ENCODE data around the gene RASGRF1. TPM values are rescaled to one million over a fixed set of nuclear protein-coding genes. Genes with fewer than 3 reads are reported as not detected.
A peak's percentile ranks its signal among the peaks of the same experiment; 100 is the strongest.

The RASGRF1 gene
- total and polyA plus RNA-seq, 2 experiments from 2014 or later, result 0.06 TPM; not detected in 1

- Histone ChIP-seq H3K27ac (no peak overlapping the region), H3K36me3 (no peaks in the 10 kb centered on the region), H3K4me3 (no peak overlapping the region), H3K9me3 (ENCODE audit: low read depth) (no peaks in the 10 kb centered on the region), H3K4me1 (ENCODE audit: low read depth) (peaks cover 6% of the 10 kb centered on the region), H3K27me3 (no peaks in the 10 kb centered on the region)
- no peak for DNase-seq (ENCODE audit: low read depth in 1 of 2, low spot score in 1 of 2)
- no peak for TF ChIP-seq CTCF (IDR thresholded peaks at IDR 0.05; ENCODE audit: low read depth, low read length)
Observed at GRCh38 chr15:79047676-79048439, 42.7 kb downstream of the RASGRF1 start.

GRCh38 chr15:79046691-79047404, 43.7 kb downstream of the RASGRF1 start:
- Histone ChIP-seq H3K4me1 (ENCODE audit: low read depth) (peaks cover 6% of the 10 kb centered on the region), H3K36me3 (no peaks in the 10 kb centered on the region), H3K27ac (no peak overlapping the region), H3K27me3 (no peaks in the 10 kb centered on the region), H3K4me3 (no peak overlapping the region), H3K9me3 (ENCODE audit: low read depth) (no peaks in the 10 kb centered on the region)
- no peak for TF ChIP-seq CTCF (IDR thresholded peaks at IDR 0.05; ENCODE audit: low read depth, low read length)
- no peak for DNase-seq (ENCODE audit: low read depth in 1 of 2, low spot score in 1 of 2)

GRCh38 chr15:79045041-79045440, 45.5 kb downstream of the RASGRF1 start:
- Histone ChIP-seq H3K36me3 (no peaks in the 10 kb centered on the region), H3K27me3 (no peaks in the 10 kb centered on the region), H3K9me3 (ENCODE audit: low read depth) (no peaks in the 10 kb centered on the region), H3K27ac (no peak overlapping the region), H3K4me3 (no peak overlapping the region), H3K4me1 (ENCODE audit: low read depth) (no peaks in the 10 kb centered on the region)
- no peak for DNase-seq (ENCODE audit: low read depth in 1 of 2, low spot score in 1 of 2)
- no peak for TF ChIP-seq CTCF (IDR thresholded peaks at IDR 0.05; ENCODE audit: low read depth, low read length)

- Histone ChIP-seq H3K36me3 (no peaks in the 10 kb centered on the region), H3K27ac (no peak overlapping the region), H3K4me1 (ENCODE audit: low read depth) (no peaks in the 10 kb centered on the region), H3K4me3 (no peak overlapping the region), H3K27me3 (no peaks in the 10 kb centered on the region), H3K9me3 (ENCODE audit: low read depth) (no peaks in the 10 kb centered on the region)
- peak in 1 of 2 donors; percentile 33 for DNase-seq (ENCODE audit: low read depth in 1 of 2, low spot score in 1 of 2)
- TF ChIP-seq CTCF (IDR thresholded peaks at IDR 0.05; ENCODE audit: low read depth, low read length), result no peak
Observed at GRCh38 chr15:79042213-79042928, 48.2 kb downstream of the RASGRF1 start.

GRCh38 chr15:79041601-79042168, 48.9 kb downstream of the RASGRF1 start:
- no peaks in the 10 kb centered on the region for H3K9me3 ChIP-seq (ENCODE audit: low read depth)

More at GRCh38 chr15:79041601-79042168, 48.9 kb downstream of the RASGRF1 start:
- DNase-seq (ENCODE audit: low read depth in 1 of 2, low spot score in 1 of 2), result no peak
- Histone ChIP-seq H3K4me1 (ENCODE audit: low read depth) (no peaks in the 10 kb centered on the region), H3K36me3 (no peaks in the 10 kb centered on the region), H3K4me3 (no peak overlapping the region), H3K27me3 (no peaks in the 10 kb centered on the region), H3K27ac (no peak overlapping the region)
- TF ChIP-seq CTCF (IDR thresholded peaks at IDR 0.05; ENCODE audit: low read depth, low read length), result no peak
